Measurements from ENCODE around the gene GAB1.

Gene GAB1

DNA sequence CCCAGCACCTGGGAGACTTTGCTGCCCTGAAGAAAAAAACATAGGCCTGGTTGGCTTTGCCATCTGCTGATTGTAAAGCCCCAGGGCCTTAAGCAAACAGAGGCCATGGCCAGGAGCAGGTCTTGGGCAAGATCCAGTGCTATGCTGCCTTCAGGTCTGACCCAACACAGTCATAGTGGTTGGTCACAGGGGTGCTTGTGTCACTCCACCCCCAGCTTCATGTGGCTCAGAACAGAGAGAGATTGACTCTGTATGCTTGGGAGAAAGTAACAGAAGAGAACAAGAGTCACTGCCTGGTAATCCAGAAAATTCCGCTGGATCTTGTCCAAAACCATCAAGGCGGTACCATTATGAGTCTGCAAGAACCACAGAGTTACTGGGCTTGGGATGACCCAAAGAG, 152.4 kb downstream of the GAB1 start:
- DNase-seq (ENCODE audit: low read depth): no peak

DNA sequence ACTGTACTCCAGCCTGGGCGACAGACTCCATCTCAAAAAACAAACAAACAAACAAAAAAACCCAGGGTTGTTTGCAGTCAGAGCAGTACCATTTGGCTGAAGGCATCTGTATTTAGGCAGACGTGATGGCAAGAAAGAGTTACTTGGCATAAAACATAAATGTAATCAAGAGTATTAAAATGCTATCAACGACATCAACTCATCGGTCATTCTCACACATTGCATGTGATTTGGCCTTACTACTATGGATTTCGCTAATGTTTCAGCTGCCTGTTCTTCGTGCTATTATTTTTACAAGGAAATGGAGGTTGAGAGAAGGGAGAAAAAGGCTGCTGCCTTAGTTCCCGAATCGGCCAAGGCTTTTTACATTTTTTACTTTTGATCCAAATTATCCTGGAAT, 161.3 kb downstream of the GAB1 start:
- no peak for DNase-seq (ENCODE audit: low read depth)

DNA sequence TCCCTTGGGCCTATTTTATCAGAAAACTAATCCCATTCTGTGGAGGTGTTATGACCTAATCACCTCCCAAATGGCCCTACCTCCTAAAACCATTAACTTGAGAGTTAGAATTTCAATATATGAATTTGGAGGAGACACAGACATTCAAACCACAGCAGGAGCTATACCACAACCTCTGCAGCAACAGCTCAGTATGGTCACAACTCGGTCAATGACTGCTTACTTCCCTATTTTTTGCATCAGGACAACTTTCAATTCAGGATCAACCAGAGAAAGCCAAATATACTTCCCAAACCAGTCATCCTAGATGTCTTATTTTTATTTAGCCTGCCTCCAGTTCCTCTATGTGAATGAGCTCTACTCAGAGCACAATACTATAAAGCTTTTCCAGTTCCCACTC, 165.6 kb downstream of the GAB1 start:
- DNase-seq (ENCODE audit: low read depth): no peak

DNA sequence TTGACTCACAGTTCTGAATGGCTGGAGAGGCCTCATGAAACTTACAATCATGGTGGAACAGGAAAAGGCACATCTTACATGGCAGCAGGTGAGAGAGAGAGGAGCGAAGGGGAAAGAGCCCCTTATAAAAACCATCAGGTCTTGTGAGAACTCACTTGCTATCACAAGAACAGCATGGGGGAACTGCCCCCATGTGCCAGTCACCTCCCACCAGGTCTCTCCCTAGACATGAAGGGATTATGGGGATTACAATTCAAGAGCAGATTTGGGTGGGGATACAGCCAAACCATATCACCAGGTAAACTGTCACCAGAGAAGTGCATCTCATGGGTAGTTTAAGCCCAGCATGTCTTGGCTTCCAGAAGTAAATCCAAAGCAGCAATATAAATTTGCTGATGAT, 169.4 kb downstream of the GAB1 start:
- no peak for DNase-seq (ENCODE audit: low read depth)

DNA sequence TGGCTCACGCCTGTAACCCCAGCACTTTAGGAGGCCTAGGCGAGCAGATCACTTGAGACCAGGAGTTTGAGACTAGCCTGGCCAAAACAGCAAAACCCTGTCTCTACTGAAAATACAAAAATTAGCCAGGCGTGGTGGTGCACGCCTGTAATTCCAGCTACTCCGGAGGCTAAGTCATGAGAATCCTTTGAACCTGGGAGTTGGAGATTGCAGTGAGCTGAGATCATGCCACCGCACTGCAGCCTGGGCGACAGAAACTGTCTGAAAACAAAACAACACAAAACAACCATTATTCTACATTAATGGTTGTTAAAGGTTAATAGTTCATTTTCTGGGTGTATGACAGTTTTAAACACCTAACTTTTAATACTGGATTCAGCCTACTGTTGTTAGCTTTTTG, 175.2 kb downstream of the GAB1 start:
- no peak for DNase-seq (ENCODE audit: low read depth)

DNA sequence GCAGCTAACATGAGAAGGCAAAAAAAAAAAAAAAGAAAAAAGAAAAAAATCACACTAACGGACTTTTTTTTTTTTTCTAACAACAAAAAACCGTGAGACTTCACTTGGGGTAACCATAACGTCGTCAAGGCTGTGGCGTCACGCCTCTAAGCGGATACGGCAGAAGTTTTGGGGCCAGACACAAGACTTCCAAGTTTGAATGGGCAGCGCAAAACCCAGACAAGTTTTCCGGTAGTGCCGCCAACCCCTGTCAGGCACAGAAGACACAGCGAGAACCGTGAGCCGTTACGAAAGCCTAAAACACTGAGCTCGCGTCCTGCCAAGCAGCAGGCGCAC, 176.3 kb downstream of the GAB1 start:
- no peak for DNase-seq (ENCODE audit: low read depth)

DNA sequence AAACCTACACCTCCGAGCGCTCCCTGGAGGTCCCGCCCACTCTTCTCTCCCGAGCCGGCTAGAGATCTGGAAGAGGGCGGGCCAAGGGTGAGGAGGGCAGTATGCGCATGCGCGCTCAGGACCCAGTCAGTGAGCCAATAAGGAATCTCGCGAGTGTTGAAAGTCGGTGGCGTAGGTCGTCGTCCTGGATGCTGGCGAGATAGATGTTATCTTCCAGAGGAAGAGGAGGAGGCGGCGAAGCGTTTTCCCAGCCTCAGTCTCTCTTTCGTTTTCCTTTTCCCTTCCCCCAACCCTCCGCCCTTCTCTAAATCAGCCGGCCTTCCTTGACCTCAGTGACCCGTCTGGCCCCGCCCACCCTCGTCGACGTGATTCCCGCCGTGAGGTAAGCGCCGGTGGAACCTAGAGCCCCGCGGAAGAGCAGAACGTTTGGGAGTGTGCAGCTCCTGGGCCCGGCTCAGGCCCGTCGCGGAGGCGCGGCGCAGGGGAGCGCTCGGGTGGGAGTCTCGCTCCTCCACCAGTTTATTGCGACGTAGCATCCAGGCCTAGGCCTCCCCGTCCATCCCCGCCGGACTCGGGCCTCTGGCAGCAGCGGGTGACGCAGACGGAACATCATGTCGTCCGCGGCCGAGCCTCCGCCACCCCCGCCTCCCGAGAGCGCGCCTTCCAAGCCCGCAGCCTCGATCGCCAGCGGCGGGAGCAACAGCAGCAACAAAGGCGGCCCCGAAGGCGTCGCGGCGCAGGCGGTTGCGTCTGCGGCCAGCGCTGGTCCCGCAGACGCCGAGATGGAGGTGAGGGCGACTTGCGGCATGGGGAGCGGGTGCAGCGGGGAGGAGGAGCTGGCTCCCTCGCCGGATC, 176.9 kb downstream of the GAB1 start, which contains the start of gene SMARCA5:
SMARCA5 (plus strand) TSS at position 389 of the 855 bp plus-strand sequence; CDS start at position 612, 223 bp downstream.
- DNase-seq (ENCODE audit: low read depth): peak; percentile 99

DNA sequence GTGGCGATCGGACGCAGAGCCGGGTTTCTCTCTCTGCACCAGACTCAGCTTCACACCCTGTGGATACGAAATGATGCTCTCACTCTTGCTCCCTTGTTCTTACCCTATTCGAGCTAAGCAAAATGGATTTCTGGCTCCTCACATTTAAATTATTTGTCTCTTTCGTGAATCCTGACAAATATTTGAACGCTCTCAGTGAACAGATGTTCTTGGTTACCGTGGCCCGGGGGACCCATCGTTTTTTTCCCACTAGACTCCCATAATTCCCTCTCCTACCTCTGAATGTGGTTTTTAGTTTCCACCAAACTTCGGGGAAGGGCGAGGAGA, 177.5 kb downstream of the GAB1 start:
- DNase-seq (ENCODE audit: low read depth): peak; percentile 12

DNA sequence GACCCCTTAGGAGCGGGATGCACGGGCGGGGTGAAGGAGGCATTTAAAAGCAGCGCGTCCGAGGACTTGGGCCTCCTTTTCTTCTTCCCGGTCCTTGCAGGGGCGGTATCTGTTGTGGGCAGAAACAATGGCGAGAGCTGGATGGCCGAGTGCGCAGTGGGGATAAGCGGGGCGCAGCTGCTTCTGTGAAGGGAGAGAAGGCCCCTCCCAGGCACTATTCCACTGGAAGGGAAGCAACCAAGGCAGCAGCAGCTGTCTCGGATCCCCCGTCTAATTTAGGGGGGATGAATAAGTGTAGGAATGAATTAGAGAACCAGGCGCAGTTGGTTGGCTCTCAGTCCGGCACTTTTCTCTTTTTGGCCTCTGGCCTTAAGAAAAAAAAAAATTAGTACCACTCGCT, 177.8 kb downstream of the GAB1 start:
- DNase-seq (ENCODE audit: low read depth): peak; percentile 14

DNA sequence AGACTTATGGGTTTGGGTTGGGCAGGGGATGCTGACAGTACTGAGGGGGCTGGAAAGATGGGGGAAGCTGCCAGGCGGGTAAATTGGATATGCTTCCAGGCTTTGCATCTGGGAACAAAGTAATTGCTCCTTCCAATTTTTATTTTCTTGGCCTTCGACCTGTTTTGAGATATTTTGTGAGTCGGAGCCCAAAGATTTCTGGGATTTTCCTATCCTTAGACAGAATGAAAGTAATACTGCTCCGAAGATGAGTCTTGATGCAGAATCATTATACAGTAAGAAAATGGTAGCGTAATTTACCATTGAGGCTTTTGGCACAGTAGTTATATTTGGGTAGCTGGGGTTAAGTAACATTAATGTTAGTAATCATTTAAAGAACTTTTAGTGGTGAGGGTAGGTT, 178.2 kb downstream of the GAB1 start:
- no peak for DNase-seq (ENCODE audit: low read depth)

DNA sequence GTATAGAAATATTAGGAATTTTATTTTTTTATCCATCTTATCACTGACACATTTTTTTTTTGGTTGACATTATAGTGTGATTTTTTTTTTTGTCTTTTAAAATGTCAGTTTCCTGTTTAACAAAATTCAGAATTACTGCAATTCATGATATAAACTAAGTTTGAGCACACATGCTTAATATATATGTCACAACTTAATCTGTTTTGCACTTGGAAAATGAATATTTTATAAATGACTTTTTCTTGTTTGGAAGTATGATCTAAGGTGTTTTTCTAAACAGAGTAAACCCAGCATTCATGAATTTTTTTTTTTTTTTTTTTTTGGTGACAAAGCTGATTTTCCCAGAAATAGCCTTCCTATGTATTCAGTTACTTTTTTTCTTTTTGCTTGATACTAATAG, 179.2 kb downstream of the GAB1 start:
- DNase-seq (ENCODE audit: low read depth): no peak

DNA sequence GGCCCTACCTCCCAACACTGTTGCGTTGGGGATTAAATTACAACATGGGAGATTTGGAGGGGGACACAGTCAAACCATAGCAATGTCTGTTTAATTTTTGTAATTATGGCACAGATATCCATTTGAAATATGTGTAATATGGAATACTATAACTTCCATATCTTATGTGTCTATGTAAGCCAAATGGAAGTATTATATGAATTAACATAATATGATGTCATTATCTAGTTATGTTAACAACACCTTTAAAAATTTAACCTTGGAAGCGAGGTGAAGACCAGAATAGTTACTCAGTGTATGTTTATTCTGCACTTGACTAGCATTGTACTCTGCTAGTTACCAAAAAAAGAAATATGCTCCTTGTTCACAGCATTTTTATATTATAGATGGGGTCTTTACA, 181.1 kb downstream of the GAB1 start:
- no peak for DNase-seq (ENCODE audit: low read depth)
